Activated CD4-positive, alpha-beta memory T cell treated with anti-CD3 and anti-CD28 coated beads, Interleukin-2, amount 10 ng/mL, durations not matched to agents 7 days and 5 days (primary cell): ENCODE measurements around the gene CYTL1. TPM values are rescaled to one million over a fixed set of nuclear protein-coding genes. Genes with fewer than 3 reads are reported as not detected.

Experiments used
- total RNA-seq, 2 experiments: library from RNA; stranded (reverse); gene quantifications; one replicate each; pipeline ENCODE4 v1.2.3, GENCODE V29; 2021

Gene CYTL1
- total RNA-seq, 2 experiments from 2014 or later = not detected

Other genes starting within 250 kb of the CYTL1 start
- gene MSX1, start 159.8 kb downstream of the CYTL1 start, total RNA-seq = not detected
- gene STK32B, start 32.0 kb upstream of the CYTL1 start, total RNA-seq = not detected